ENCODE results near the gene APOBEC3F.
"Not testable (repeated sequence)": the region's sequence is repeated elsewhere in the genome, so short reads cannot be mapped to it uniquely, and the experiment has no call there.

DNA sequence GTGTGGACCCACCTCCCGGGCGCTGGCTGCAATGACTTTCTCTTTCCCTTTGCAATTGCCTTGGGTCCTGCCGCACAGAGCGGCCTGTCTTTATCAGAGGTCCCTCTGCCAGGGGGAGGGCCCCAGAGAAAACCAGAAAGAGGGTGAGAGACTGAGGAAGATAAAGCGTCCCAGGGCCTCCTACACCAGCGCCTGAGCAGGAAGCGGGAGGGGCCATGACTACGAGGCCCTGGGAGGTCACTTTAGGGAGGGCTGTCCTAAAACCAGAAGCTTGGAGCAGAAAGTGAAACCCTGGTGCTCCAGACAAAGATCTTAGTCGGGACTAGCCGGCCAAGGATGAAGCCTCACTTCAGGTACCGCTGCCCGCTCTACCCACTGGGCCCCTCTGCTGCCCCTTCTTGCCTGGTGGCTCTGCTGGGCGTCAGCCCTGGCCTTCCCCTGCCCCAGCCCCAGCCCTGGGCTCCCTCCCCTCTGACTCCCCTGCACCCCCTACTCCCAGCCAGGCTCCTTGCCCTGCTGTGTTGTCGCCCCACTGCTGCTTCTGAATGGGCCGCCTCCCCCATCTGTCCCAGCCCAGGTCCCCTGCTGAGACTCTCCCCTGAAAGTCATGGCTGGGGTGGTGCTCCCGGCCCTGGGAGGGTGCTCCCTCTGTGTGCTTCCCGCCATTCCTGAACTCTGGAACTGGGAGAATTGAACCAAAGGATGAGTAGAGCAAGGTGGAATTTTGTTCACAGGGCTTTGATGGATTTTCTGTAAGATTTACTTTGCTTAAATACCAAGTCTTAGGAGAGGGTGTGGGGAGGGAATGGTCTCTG lies 36.6 kb downstream of the APOBEC3F start, which contains the start of gene APOBEC3G:
- TF ChIP-seq, protein P1, sequence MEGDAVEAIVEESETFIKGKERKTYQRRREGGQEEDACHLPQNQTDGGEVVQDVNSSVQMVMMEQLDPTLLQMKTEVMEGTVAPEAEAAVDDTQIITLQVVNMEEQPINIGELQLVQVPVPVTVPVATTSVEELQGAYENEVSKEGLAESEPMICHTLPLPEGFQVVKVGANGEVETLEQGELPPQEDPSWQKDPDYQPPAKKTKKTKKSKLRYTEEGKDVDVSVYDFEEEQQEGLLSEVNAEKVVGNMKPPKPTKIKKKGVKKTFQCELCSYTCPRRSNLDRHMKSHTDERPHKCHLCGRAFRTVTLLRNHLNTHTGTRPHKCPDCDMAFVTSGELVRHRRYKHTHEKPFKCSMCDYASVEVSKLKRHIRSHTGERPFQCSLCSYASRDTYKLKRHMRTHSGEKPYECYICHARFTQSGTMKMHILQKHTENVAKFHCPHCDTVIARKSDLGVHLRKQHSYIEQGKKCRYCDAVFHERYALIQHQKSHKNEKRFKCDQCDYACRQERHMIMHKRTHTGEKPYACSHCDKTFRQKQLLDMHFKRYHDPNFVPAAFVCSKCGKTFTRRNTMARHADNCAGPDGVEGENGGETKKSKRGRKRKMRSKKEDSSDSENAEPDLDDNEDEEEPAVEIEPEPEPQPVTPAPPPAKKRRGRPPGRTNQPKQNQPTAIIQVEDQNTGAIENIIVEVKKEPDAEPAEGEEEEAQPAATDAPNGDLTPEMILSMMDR (IDR thresholded peaks at IDR 0.05), result not testable (repeated sequence)
- TF ChIP-seq POLR2A (IDR thresholded peaks at IDR 0.05), result not testable (repeated sequence)
